PC-3 (cell line): ENCODE measurements around the gene MCRIP1. TPM values are rescaled to one million over a fixed set of nuclear protein-coding genes. Genes with fewer than 3 reads are reported as not detected.

Experiments
- ATAC-seq: fragments of 200-7000 bp; cut with Tn5 transposase; 2 replicates; pipeline ENCODE4 v1.9.1; 2020; ENCODE audit warnings: mild to moderate bottlenecking, moderate library complexity
- BruUV-seq: library from RNA; stranded (reverse); fragments of 400-500 nt; replicated peaks from 2 replicates; lab custom pipeline; 2021; lab: Mats Ljungman, UMichigan
- CTCF ChIA-PET: fragments of 300-600 bp; sonication (Branson Sonifier 250); formaldehyde crosslinking; loops from one replicate; lab custom pipeline; 2022; ENCODE audit warnings: antibody characterized with exemption; lab: Charles Lee
- POLR2A ChIA-PET: fragments of 300-600 bp; sonication (Branson Sonifier 250); formaldehyde crosslinking; loops from one replicate; lab custom pipeline; 2022; ENCODE audit warnings: antibody characterized with exemption; ENCODE audit not compliant: unreplicated experiment; lab: Charles Lee
- DNase-seq: peaks from one replicate; pipeline ENCODE4 v3.0.0-alpha.2; 2015
- H2AFZ ChIP-seq: fragments of 300-600 bp; sonication (generic); 2 replicates; pipeline ENCODE4 v1.6.0; 2016; ENCODE audit warnings: antibody characterized with exemption, low read length
- H3F3A ChIP-seq: fragments of 300-600 bp; sonication (generic); one replicate; pipeline ENCODE4 v1.6.0; 2017; ENCODE audit warnings: antibody characterized with exemption, low read length, control low read depth, mild to moderate bottlenecking; ENCODE audit not compliant: unreplicated experiment
- H3K27ac ChIP-seq: fragments of 300-600 bp; sonication (generic); 2 replicates; pipeline ENCODE4 v1.5.1; 2016; ENCODE audit warnings: mild to moderate bottlenecking, low read length
- H3K27me3 ChIP-seq: fragments of 300-600 bp; sonication (generic); 2 replicates; pipeline ENCODE4 v1.6.1; 2016; ENCODE audit warnings: low read length, mixed read lengths
- H3K36me3 ChIP-seq: fragments of 300-600 bp; sonication (generic); 2 replicates; pipeline ENCODE4 v1.6.1; 2016; ENCODE audit warnings: low read depth, mixed run types, low read length, mixed read lengths
- H3K4me1 ChIP-seq: fragments of 300-600 bp; sonication (generic); 2 replicates; pipeline ENCODE4 v1.5.1; 2016; ENCODE audit warnings: low read length; ENCODE audit not compliant: insufficient read depth
- H3K4me2 ChIP-seq: fragments of 300-600 bp; sonication (generic); 2 replicates; pipeline ENCODE4 v1.6.0; 2016; ENCODE audit warnings: low read length
- H3K4me3 ChIP-seq: fragments of 300-600 bp; sonication (generic); 2 replicates; pipeline ENCODE4 v1.5.1; 2016; ENCODE audit warnings: mild to moderate bottlenecking, low read length, mixed read lengths
- H3K79me2 ChIP-seq: fragments of 300-600 bp; sonication (generic); 2 replicates; pipeline ENCODE4 v1.6.1; 2017; ENCODE audit warnings: low read length, mixed read lengths
- H3K9ac ChIP-seq: fragments of 300-600 bp; sonication (generic); 2 replicates; pipeline ENCODE4 v1.6.0; 2016; ENCODE audit warnings: mild to moderate bottlenecking, low read length
- H3K9me2 ChIP-seq: fragments of 300-600 bp; sonication (generic); replicated peaks from 2 replicates; pipeline ENCODE4 v1.6.1; 2016; ENCODE audit warnings: mixed run types, low read length, mixed read lengths
- H3K9me3 ChIP-seq: fragments of 300-600 bp; sonication (generic); 2 replicates; pipeline ENCODE4 v1.6.1; 2016; ENCODE audit warnings: low read length, mixed read lengths
- H4K20me1 ChIP-seq: fragments of 300-600 bp; sonication (generic); 2 replicates; pipeline ENCODE4 v1.6.1; 2016; ENCODE audit warnings: low read length, mixed read lengths
- EZH2 ChIP-seq: fragments of 300-600 bp; sonication (generic); IDR thresholded peaks from one replicate; pipeline ENCODE4 v1.6.1; 2017; ENCODE audit warnings: antibody characterized with exemption, mild to moderate bottlenecking, low read length; ENCODE audit not compliant: unreplicated experiment
- EZH2phosphoT487 ChIP-seq: fragments of 300-600 bp; sonication (generic); IDR thresholded peaks from 2 replicates; pipeline ENCODE4 v1.6.1; 2018; ENCODE audit warnings: mild to moderate bottlenecking, antibody characterized with exemption, low read length, borderline replicate concordance
- intact Hi-C: fragments of 100-400 bp; cut with micrococcal nuclease; formaldehyde crosslinking; loops from 2 replicates; pipeline ENCODE4 v1.9.0; 2023
- total RNA-seq: library from RNA; depleted of rRNA; stranded (reverse); fragments of >200 nt; gene quantifications from 2 replicates; pipeline ENCODE4 v1.2.3, GENCODE V29; 2014
- TF ChIP-seq, protein P1 (sequence below): fragments of 300-600 bp; sonication (generic); conservative IDR thresholded peaks from 2 replicates; pipeline ENCODE4 v1.5.1; 2017; ENCODE audit warnings: antibody characterized with exemption, low read depth, mild to moderate bottlenecking, low read length

Gene MCRIP1
- total RNA-seq, 1 experiment from 2014 or later = 90.9 TPM

DNA sequence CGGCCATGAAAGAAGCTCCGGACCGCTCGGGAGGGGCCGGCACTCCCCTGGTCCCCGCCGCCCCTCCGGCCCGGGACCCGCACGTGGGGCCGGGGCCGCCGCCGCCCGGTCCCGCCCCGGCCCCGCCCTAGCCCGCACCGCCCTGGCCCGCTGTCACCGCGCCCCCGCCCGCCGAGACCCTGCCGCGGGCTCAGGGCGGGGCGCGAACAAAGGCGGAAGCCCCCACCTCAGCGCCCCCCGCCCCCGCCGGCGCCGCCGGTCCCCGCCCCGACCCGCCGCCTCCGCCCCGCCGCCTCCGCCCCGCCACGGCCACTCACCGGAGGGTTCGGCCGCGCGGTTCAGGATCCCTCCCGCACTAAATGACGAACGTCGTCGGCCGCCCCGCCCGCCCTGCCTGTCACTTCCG, 37.9 kb upstream of the MCRIP1 start, which contains the start of gene ARHGDIA:
TSS of gene ARHGDIA (minus strand) at position 357 of the 406 bp plus-strand sequence. CDS start 1,407 bp downstream, outside the sequence.
- Histone ChIP-seq H3K36me3 (0 out of 2 replicates have a peak, but pooled peaks cover 6% of the 10 kb centered on the region), H3K27ac (peak within 1 kb of the TSS; percentile 96), H3K4me1 (peaks cover 52% of the 10 kb centered on the region), H3K79me2 (peaks cover 26% of the 10 kb centered on the region), H3K9me3 (no peaks in the 10 kb centered on the region), H3K27me3 (no peaks in the 10 kb centered on the region), H3K9ac (peak within 1 kb of the TSS; percentile 99), H2AFZ (peak within 1 kb of the TSS; percentile 99), H3F3A (peaks cover 22% of the 10 kb centered on the region), H3K4me3 (peak within 1 kb of the TSS; percentile 95), H4K20me1 (0 out of 2 replicates have a peak, but pooled peaks cover 6% of the 10 kb centered on the region), H3K9me2 (no peaks in the 10 kb centered on the region), H3K4me2 (peak within 1 kb of the TSS; percentile 99)
- TF ChIP-seq EZH2phosphoT487 (no peak), EZH2 (no peak)
- TF ChIP-seq, protein P1, sequence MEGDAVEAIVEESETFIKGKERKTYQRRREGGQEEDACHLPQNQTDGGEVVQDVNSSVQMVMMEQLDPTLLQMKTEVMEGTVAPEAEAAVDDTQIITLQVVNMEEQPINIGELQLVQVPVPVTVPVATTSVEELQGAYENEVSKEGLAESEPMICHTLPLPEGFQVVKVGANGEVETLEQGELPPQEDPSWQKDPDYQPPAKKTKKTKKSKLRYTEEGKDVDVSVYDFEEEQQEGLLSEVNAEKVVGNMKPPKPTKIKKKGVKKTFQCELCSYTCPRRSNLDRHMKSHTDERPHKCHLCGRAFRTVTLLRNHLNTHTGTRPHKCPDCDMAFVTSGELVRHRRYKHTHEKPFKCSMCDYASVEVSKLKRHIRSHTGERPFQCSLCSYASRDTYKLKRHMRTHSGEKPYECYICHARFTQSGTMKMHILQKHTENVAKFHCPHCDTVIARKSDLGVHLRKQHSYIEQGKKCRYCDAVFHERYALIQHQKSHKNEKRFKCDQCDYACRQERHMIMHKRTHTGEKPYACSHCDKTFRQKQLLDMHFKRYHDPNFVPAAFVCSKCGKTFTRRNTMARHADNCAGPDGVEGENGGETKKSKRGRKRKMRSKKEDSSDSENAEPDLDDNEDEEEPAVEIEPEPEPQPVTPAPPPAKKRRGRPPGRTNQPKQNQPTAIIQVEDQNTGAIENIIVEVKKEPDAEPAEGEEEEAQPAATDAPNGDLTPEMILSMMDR = no peak
- no TSS peak for BruUV-seq
- DNase-seq = no peak
- ChIA-PET POLR2A (interaction anchor here (0.6 kb wide), 1 partner anchor 476 kb away, joined by 3 read pairs; no protein-coding TSS in a partner anchor), CTCF (interaction anchor here (0.5 kb wide), 2 partner anchors 19 to 809 kb away, joined by 3 to 4 read pairs; no protein-coding TSS in a partner anchor)
- intact Hi-C loops = loop anchor here (5.0 kb wide), 1 partner anchor 56 kb away; the partner anchor contains the start of gene MAFG
- ATAC-seq = peak; percentile 8

- Histone ChIP-seq H3K79me2 (peaks cover 27% of the 10 kb centered on the region), H3K4me3 (peak overlapping the region; percentile 95), H3K27me3 (no peaks in the 10 kb centered on the region), H2AFZ (no peak overlapping the region), H3K27ac (peak overlapping the region; percentile 95), H3K4me2 (peak overlapping the region; percentile 98), H3K9me3 (no peaks in the 10 kb centered on the region), H3K36me3 (peaks cover 7% of the 10 kb centered on the region; the same call in 1 of the 2 replicates), H3K4me1 (peaks cover 58% of the 10 kb centered on the region), H3K9ac (peak overlapping the region; percentile 98), H3K9me2 (no peaks in the 10 kb centered on the region), H3F3A (peaks cover 22% of the 10 kb centered on the region), H4K20me1 (0 out of 2 replicates have a peak, but pooled peaks cover 6% of the 10 kb centered on the region)
- POLR2A ChIA-PET = interaction anchor here (0.6 kb wide), 1 partner anchor 475 kb away, joined by 3 read pairs; no protein-coding TSS in a partner anchor
- peak; percentile 0 for ATAC-seq
- BruUV-seq = no TSS peak
- CTCF ChIA-PET = interaction anchor here (0.5 kb wide), 2 partner anchors 19 to 808 kb away, joined by 3 to 4 read pairs; no protein-coding TSS in a partner anchor
- intact Hi-C loops = loop anchor here (5.0 kb wide), 1 partner anchor 57 kb away; the partner anchor contains the start of gene MAFG
- DNase-seq = peak; percentile 38
- TF ChIP-seq, protein P1 = no peak
- no peak for TF ChIP-seq EZH2phosphoT487
Measured at GRCh38 chr17:81870131-81870980, 37.3 kb upstream of the MCRIP1 start.
